GM23248 (cell line): Measurements from ENCODE around the gene UBTF.

ENCODE experiments used
- EZH2 ChIP-seq: fragments of 200-600 bp; sonication (generic); IDR thresholded peaks from 2 replicates; pipeline ENCODE4 v1.6.1; 2018; ENCODE audit warnings: antibody characterized with exemption, mild to moderate bottlenecking; ENCODE audit not compliant: insufficient read depth, poor library complexity, severe bottlenecking
- EZH2phosphoT487 ChIP-seq: fragments of 200-600 bp; sonication (generic); IDR thresholded peaks from 2 replicates; pipeline ENCODE4 v1.6.1; 2018; ENCODE audit warnings: antibody characterized with exemption, moderate library complexity, mild to moderate bottlenecking, low read depth; ENCODE audit not compliant: insufficient read depth

DNA sequence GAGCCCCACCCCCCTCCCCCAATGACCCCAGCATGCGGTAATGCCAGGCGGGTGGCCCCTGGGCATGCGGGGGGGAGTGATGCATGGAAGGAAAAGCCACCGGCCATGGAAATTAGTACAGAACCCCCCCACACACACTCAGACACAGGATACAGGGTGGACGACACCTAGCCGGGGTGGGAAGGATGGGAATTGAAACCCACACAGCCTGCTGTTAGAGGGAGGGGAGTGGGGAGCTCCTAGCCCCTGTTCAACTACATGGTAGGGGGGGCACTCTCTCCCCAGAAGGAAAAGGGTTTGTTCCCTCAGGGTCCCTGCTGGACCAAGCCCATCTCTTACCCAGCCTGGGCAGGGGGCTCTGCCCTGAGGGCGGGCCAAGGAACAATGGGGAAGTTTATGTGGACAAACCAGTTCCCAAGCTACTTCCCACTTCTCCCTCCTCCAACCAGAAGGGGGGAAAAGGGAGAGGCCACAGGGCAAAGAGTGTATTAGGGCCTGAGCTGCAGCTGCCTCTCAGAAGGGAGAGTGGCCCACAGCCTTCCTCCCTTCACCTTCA, 27.5 kb downstream of the UBTF start:
- TF ChIP-seq EZH2 (no peak), EZH2phosphoT487 (no peak)
